GM21723 (cell line): ENCODE measurements around the gene KLHL29.

Experiments used
- ATAC-seq: cut with Tn5 transposase; IDR thresholded peaks from one replicate; pipeline ENCODE4 v1.9.1; 2021; ENCODE audit warnings: mild to moderate bottlenecking, moderate library complexity; ENCODE audit not compliant: unreplicated experiment

Gene KLHL29

GRCh38 chr2:23544589-23545295, 159.8 kb downstream of the KLHL29 start:
- ATAC-seq, result no peak

- ATAC-seq, result no peak
Observed at GRCh38 chr2:23545396-23545795, 160.4 kb downstream of the KLHL29 start.

- ATAC-seq, result no peak
Observed at GRCh38 chr2:23545811-23546210, 160.8 kb downstream of the KLHL29 start.

GRCh38 chr2:23546913-23547312, 161.9 kb downstream of the KLHL29 start:
- ATAC-seq, result no peak

GRCh38 chr2:23547725-23548124, 162.7 kb downstream of the KLHL29 start:
- no peak for ATAC-seq

- no peak for ATAC-seq
Observed at GRCh38 chr2:23548143-23548769, 163.3 kb downstream of the KLHL29 start.

- ATAC-seq, result no peak
Observed at GRCh38 chr2:23549051-23549450, 164.1 kb downstream of the KLHL29 start.

- no peak for ATAC-seq
Observed at GRCh38 chr2:23549821-23550530, 165.0 kb downstream of the KLHL29 start.

- no peak for ATAC-seq
Observed at GRCh38 chr2:23550553-23550952, 165.6 kb downstream of the KLHL29 start.

GRCh38 chr2:23551875-23552274, 166.9 kb downstream of the KLHL29 start:
- ATAC-seq, result no peak

- ATAC-seq, result no peak
Observed at GRCh38 chr2:23553561-23553960, 168.6 kb downstream of the KLHL29 start.

- no peak for ATAC-seq
Observed at GRCh38 chr2:23554054-23554697, 169.2 kb downstream of the KLHL29 start.

- ATAC-seq, result no peak
Observed at GRCh38 chr2:23555944-23556343, 171.0 kb downstream of the KLHL29 start.

GRCh38 chr2:23556929-23557328, 171.9 kb downstream of the KLHL29 start:
- no peak for ATAC-seq

GRCh38 chr2:23557455-23557854, 172.5 kb downstream of the KLHL29 start:
- no peak for ATAC-seq

GRCh38 chr2:23559561-23560239, 174.7 kb downstream of the KLHL29 start:
- ATAC-seq, result no peak

GRCh38 chr2:23561088-23561487, 176.1 kb downstream of the KLHL29 start:
- no peak for ATAC-seq

- ATAC-seq, result no peak
Observed at GRCh38 chr2:23561544-23561943, 176.6 kb downstream of the KLHL29 start.

GRCh38 chr2:23562143-23562542, 177.2 kb downstream of the KLHL29 start:
- no peak for ATAC-seq

GRCh38 chr2:23563151-23563550, 178.2 kb downstream of the KLHL29 start:
- ATAC-seq, result no peak
